ENCODE data around the gene WNK4.
A peak's percentile ranks its signal among the peaks of the same experiment; 100 is the strongest.

Gene WNK4

GRCh38 chr17:42796066-42796758 lies 15.8 kb downstream of the WNK4 start:
- no peak for DNase-seq (ENCODE audit: low read depth, low spot score)

GRCh38 chr17:42797067-42798007 lies 16.9 kb downstream of the WNK4 start:
- DNase-seq (ENCODE audit: low read depth, low spot score), result no peak

GRCh38 chr17:42798011-42798382 lies 17.6 kb downstream of the WNK4 start:
- no peak for DNase-seq (ENCODE audit: low read depth, low spot score)

- DNase-seq (ENCODE audit: low read depth, low spot score), result peak; percentile 89
Observed at GRCh38 chr17:42798383-42799380, 18.3 kb downstream of the WNK4 start, which contains the start of the genes CNTD1 and COA3. Gene CNTD1 (plus strand): TSS chr17:42798861. CDS start chr17:42799068, 207 bp downstream. Gene COA3 (minus strand): TSS chr17:42798704. CDS start chr17:42798681, 23 bp downstream.

- DNase-seq (ENCODE audit: low read depth, low spot score), result no peak
Observed at GRCh38 chr17:42803074-42803883, 22.9 kb downstream of the WNK4 start.

GRCh38 chr17:42804918-42805367 lies 24.5 kb downstream of the WNK4 start:
- DNase-seq (ENCODE audit: low read depth, low spot score), result no peak

- DNase-seq (ENCODE audit: low read depth, low spot score), result no peak
Observed at GRCh38 chr17:42806249-42806648, 25.8 kb downstream of the WNK4 start.

GRCh38 chr17:42809250-42809649 lies 28.8 kb downstream of the WNK4 start:
- DNase-seq (ENCODE audit: low read depth, low spot score), result no peak

GRCh38 chr17:42814633-42815399 lies 34.4 kb downstream of the WNK4 start:
- no peak for DNase-seq (ENCODE audit: low read depth, low spot score)

GRCh38 chr17:42817866-42818265 lies 37.5 kb downstream of the WNK4 start:
- DNase-seq (ENCODE audit: low read depth, low spot score), result no peak

- no peak for DNase-seq (ENCODE audit: low read depth, low spot score)
Observed at GRCh38 chr17:42818379-42818778, 38.0 kb downstream of the WNK4 start.

GRCh38 chr17:42819939-42820535 lies 39.6 kb downstream of the WNK4 start:
- DNase-seq (ENCODE audit: low read depth, low spot score), result peak; percentile 79

GRCh38 chr17:42821176-42821575 lies 40.8 kb downstream of the WNK4 start:
- DNase-seq (ENCODE audit: low read depth, low spot score), result no peak

GRCh38 chr17:42827472-42827871 lies 47.1 kb downstream of the WNK4 start:
- DNase-seq (ENCODE audit: low read depth, low spot score), result no peak

- DNase-seq (ENCODE audit: low read depth, low spot score), result no peak
Observed at GRCh38 chr17:42830971-42831370, 50.6 kb downstream of the WNK4 start.

GRCh38 chr17:42832213-42832933 lies 52.0 kb downstream of the WNK4 start:
- no peak for DNase-seq (ENCODE audit: low read depth, low spot score)

GRCh38 chr17:42832934-42833766 lies 52.7 kb downstream of the WNK4 start, which contains the start of gene PSME3:
Gene PSME3 (plus strand): TSS chr17:42833397. CDS start chr17:42833632, 235 bp downstream.
- DNase-seq (ENCODE audit: low read depth, low spot score), result peak; percentile 93
